ENCODE results near the gene RBM33.

DNA sequence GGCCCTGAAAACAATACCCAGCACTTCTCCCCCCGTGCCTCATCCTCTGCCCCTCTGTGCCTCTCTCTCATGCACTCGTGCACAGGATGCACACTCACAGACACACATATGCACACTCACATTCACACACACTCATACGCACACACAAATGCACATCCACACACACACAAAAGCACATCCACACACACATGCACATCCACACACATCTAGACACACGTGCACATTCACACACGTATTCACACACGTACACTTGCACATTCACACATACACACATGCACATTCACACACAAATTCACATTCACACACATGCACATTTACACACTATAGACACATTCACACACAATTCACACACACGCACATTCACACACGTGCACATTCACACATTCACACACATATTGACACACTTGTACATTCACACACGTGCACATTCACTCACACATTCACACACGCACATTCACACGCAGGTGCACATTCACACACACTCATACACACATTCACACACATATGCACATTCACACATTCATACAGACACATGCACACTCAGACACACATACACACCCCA is 148.6 kb downstream of the RBM33 start:
- no peak for TF ChIP-seq EZH2 (IDR thresholded peaks at IDR 0.05; ENCODE audit: borderline replicate concordance, low read depth, low read length)
- TF ChIP-seq, protein P1, sequence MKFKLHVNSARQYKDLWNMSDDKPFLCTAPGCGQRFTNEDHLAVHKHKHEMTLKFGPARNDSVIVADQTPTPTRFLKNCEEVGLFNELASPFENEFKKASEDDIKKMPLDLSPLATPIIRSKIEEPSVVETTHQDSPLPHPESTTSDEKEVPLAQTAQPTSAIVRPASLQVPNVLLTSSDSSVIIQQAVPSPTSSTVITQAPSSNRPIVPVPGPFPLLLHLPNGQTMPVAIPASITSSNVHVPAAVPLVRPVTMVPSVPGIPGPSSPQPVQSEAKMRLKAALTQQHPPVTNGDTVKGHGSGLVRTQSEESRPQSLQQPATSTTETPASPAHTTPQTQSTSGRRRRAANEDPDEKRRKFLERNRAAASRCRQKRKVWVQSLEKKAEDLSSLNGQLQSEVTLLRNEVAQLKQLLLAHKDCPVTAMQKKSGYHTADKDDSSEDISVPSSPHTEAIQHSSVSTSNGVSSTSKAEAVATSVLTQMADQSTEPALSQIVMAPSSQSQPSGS (CRISPR knock-in tag; IDR thresholded peaks at IDR 0.05): no peak
- TF ChIP-seq CREB1 (IDR thresholded peaks at IDR 0.05): no peak
- no peak for TF ChIP-seq CREB1 (CRISPR knock-in tag; IDR thresholded peaks at IDR 0.05)
- no peak for TF ChIP-seq JUND (IDR thresholded peaks at IDR 0.05; ENCODE audit: borderline replicate concordance, low read depth, low read length)
- no peak for TF ChIP-seq JUND (tag; IDR thresholded peaks at IDR 0.05; ENCODE audit: borderline replicate concordance, low read depth, low read length)
- TF ChIP-seq, protein P2, sequence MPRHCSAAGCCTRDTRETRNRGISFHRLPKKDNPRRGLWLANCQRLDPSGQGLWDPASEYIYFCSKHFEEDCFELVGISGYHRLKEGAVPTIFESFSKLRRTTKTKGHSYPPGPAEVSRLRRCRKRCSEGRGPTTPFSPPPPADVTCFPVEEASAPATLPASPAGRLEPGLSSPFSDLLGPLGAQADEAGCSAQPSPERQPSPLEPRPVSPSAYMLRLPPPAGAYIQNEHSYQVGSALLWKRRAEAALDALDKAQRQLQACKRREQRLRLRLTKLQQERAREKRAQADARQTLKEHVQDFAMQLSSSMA (CRISPR knock-in tag; IDR thresholded peaks at IDR 0.05): no peak
- no peak for TF ChIP-seq TCF7 (IDR thresholded peaks at IDR 0.05; ENCODE audit: borderline replicate concordance)
- no peak for TF ChIP-seq EGR1 (conservative IDR thresholded peaks at IDR 0.05)
- no peak for TF ChIP-seq ZBTB1 (CRISPR knock-in tag; IDR thresholded peaks at IDR 0.05; ENCODE audit: borderline replicate concordance, low read depth)
- no peak for TF ChIP-seq MBD2 (IDR thresholded peaks at IDR 0.05; ENCODE audit: borderline replicate concordance, low read depth)
- no peak for TF ChIP-seq SETDB1 (IDR thresholded peaks at IDR 0.05; ENCODE audit: low read length)
- TF ChIP-seq HDGF (IDR thresholded peaks at IDR 0.05): no peak
- TF ChIP-seq, protein P3, sequence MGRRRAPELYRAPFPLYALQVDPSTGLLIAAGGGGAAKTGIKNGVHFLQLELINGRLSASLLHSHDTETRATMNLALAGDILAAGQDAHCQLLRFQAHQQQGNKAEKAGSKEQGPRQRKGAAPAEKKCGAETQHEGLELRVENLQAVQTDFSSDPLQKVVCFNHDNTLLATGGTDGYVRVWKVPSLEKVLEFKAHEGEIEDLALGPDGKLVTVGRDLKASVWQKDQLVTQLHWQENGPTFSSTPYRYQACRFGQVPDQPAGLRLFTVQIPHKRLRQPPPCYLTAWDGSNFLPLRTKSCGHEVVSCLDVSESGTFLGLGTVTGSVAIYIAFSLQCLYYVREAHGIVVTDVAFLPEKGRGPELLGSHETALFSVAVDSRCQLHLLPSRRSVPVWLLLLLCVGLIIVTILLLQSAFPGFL (CRISPR knock-in tag; IDR thresholded peaks at IDR 0.05): no peak
- TF ChIP-seq NCOA1 (IDR thresholded peaks at IDR 0.05; ENCODE audit: low read depth): no peak

Data from K562 (cell line).